Caco-2 (cell line): Measurements from ENCODE around the gene MYG1. TPM values are rescaled to one million over a fixed set of nuclear protein-coding genes. Genes with fewer than 3 reads are reported as not detected.

ENCODE experiments used
- BruUV-seq: library from RNA; stranded (reverse); fragments of 400-500 nt; replicated peaks from 2 replicates; lab custom pipeline; 2021; lab: Mats Ljungman, UMichigan
- CTCF ChIA-PET: fragments of 300-600 bp; sonication (Branson Sonifier 250); formaldehyde crosslinking; loops from one replicate; lab custom pipeline; 2022; ENCODE audit warnings: antibody characterized with exemption; lab: Charles Lee
- POLR2A ChIA-PET: fragments of 300-600 bp; sonication (Branson Sonifier 250); formaldehyde crosslinking; loops from one replicate; lab custom pipeline; 2022; ENCODE audit warnings: antibody characterized with exemption; lab: Charles Lee
- DNase-seq, 2 experiments: peaks; one replicate each; pipeline versions ENCODE4 v3.0.0 to v3.0.0-alpha.2; 2020 to 2022
- H3K27me3 ChIP-seq: replicated peaks from 2 replicates; pipeline ENCODE4 v1.6.0; 2011; ENCODE audit warnings: low read length; ENCODE audit not compliant: control insufficient read depth, insufficient read depth
- H3K36me3 ChIP-seq: 2 replicates; pipeline ENCODE4 v1.5.1; 2011; ENCODE audit warnings: low read length; ENCODE audit not compliant: control insufficient read depth, insufficient read depth
- H3K4me1 ChIP-seq: fragments of 250-450 bp; sonication (Bioruptor Pico); 2 replicates; pipeline ENCODE4 v1.5.1; 2020; ENCODE audit warnings: mild to moderate bottlenecking
- H3K4me3 ChIP-seq: 2 replicates; pipeline ENCODE4 v1.5.1; 2011; ENCODE audit warnings: low read depth, mild to moderate bottlenecking, control low read depth, low read length
- H3K9me3 ChIP-seq: fragments of 250-450 bp; sonication (Bioruptor Pico); 2 replicates; pipeline ENCODE4 v1.5.1; 2020; ENCODE audit warnings: mild to moderate bottlenecking, moderate library complexity
- H3K27ac Mint-ChIP-seq: one replicate; pipeline ENCODE4 v1.8.0; 2022; ENCODE audit warnings: mixed read lengths; ENCODE audit not compliant: unreplicated experiment
- H3K27me3 Mint-ChIP-seq: one replicate; pipeline ENCODE4 v1.8.0; 2022; ENCODE audit warnings: mixed read lengths; ENCODE audit not compliant: insufficient read depth, unreplicated experiment
- H3K36me3 Mint-ChIP-seq: one replicate; pipeline ENCODE4 v1.8.0; 2022; ENCODE audit warnings: mild to moderate bottlenecking, mixed read lengths; ENCODE audit not compliant: insufficient read depth, unreplicated experiment
- H3K4me1 Mint-ChIP-seq: one replicate; pipeline ENCODE4 v1.8.0; 2022; ENCODE audit warnings: low read depth, mixed read lengths; ENCODE audit not compliant: unreplicated experiment
- H3K4me3 Mint-ChIP-seq: one replicate; pipeline ENCODE4 v1.8.0; 2022; ENCODE audit warnings: mild to moderate bottlenecking, moderate library complexity, mixed read lengths; ENCODE audit not compliant: unreplicated experiment
- H3K9me3 Mint-ChIP-seq: one replicate; pipeline ENCODE4 v1.8.0; 2022; ENCODE audit warnings: mixed read lengths; ENCODE audit not compliant: unreplicated experiment
- CTCF ChIP-seq, 2 experiments: fragments of 200-600 bp in 1 of 2; IDR thresholded peaks; 1 replicate in 1 of 2; 2 replicates in 1 of 2; pipeline versions ENCODE4 v1.5.1 to v1.8.0; 2011 to 2022; ENCODE audit warnings: antibody characterized with exemption in 1 of 2, control low read depth in 1 of 2, inconsistent platforms in 1 of 2, low read depth in 1 of 2, low read length in 1 of 2, mild to moderate bottlenecking in 1 of 2, moderate library complexity in 1 of 2; ENCODE audit not compliant: insufficient read depth in 1 of 2, severe bottlenecking in 1 of 2, unreplicated experiment in 1 of 2
- intact Hi-C: fragments of 100-400 bp; cut with micrococcal nuclease; formaldehyde crosslinking; loops from one replicate; pipeline ENCODE4 v1.10.0; 2022; ENCODE audit not compliant: unreplicated experiment
- total RNA-seq: library from RNA; stranded (reverse); gene quantifications from 2 replicates; pipeline ENCODE4 v1.2.3, GENCODE V29; 2022

The MYG1 gene
- total RNA-seq, 1 experiment from 2014 or later, result 59.8 TPM

- peak; percentile 77 to 86 for TF ChIP-seq CTCF (IDR thresholded peaks at IDR 0.05; ENCODE audit: insufficient read depth in 1 of 2, low read depth in 1 of 2, low read length in 1 of 2, severe bottlenecking in 1 of 2, unreplicated experiment in 1 of 2)
- DNase-seq, result peak; percentile 89 to 93
- Mint-ChIP-seq H3K9me3 (no peaks in the 10 kb centered on the region), H3K4me3 (peak overlapping the region; percentile 68), H3K27me3 (no peaks in the 10 kb centered on the region), H3K4me1 (peaks cover 26% of the 10 kb centered on the region), H3K27ac (peak overlapping the region; percentile 80), H3K36me3 (peaks cover 9% of the 10 kb centered on the region)
- BruUV-seq, result TSS peak; percentile 50
- H3K36me3 ChIP-seq, result no peaks in the 10 kb centered on the region; the same call in 1 of the 2 replicates
- ChIA-PET CTCF (interaction anchor here (0.5 to 3.2 kb wide), 9 partner anchors 18 to 183 kb away, joined by 3 to 45 read pairs (median 4); partner anchors contain the start of genes PFDN5 and SP1), POLR2A (interaction anchor here (0.5 to 1.2 kb wide), 8 partner anchors 55 to 410 kb away, joined by 3 to 5 read pairs (median 3); partner anchors contain the start of genes SP1 and TARBP2)
- H3K27me3 ChIP-seq, result no peaks in the 10 kb centered on the region
- intact Hi-C loops, result loop anchor here (1.0 to 2.0 kb wide), 6 partner anchors 20 to 184 kb away; partner anchors contain the start of gene TARBP2
- no peaks in the 10 kb centered on the region for H3K9me3 ChIP-seq
- H3K4me1 ChIP-seq, result peaks cover 20% of the 10 kb centered on the region
- H3K4me3 ChIP-seq, result peak overlapping the region; percentile 61
Measured at GRCh38 chr12:53324779-53325510, 25.4 kb downstream of the MYG1 start.

GRCh38 chr12:53325511-53326061 is 26.1 kb downstream of the MYG1 start:
- Mint-ChIP-seq H3K9me3 (no peaks in the 10 kb centered on the region), H3K27me3 (no peaks in the 10 kb centered on the region), H3K36me3 (peaks cover 9% of the 10 kb centered on the region), H3K4me1 (peaks cover 26% of the 10 kb centered on the region), H3K27ac (no peak overlapping the region), H3K4me3 (peak overlapping the region; percentile 68)
- no TSS peak for BruUV-seq
- ChIA-PET POLR2A (interaction anchor here (0.5 to 1.2 kb wide), 4 partner anchors 54 to 140 kb away, joined by 3 read pairs; partner anchors contain the start of gene SP1), CTCF (interaction anchor here (0.5 to 3.2 kb wide), 9 partner anchors 18 to 183 kb away, joined by 3 to 45 read pairs (median 4); partner anchors contain the start of genes PFDN5 and SP1)
- Histone ChIP-seq H3K36me3 (no peaks in the 10 kb centered on the region; the same call in 1 of the 2 replicates), H3K27me3 (no peaks in the 10 kb centered on the region), H3K4me1 (peaks cover 20% of the 10 kb centered on the region), H3K9me3 (no peaks in the 10 kb centered on the region), H3K4me3 (peak overlapping the region; percentile 61)
- peak in 1 of 2 experiments; percentile 46 for DNase-seq
- TF ChIP-seq CTCF (IDR thresholded peaks at IDR 0.05; ENCODE audit: insufficient read depth in 1 of 2, low read depth in 1 of 2, low read length in 1 of 2, severe bottlenecking in 1 of 2, unreplicated experiment in 1 of 2), result no peak
- intact Hi-C loops, result loop anchor here (2.0 kb wide), 4 partner anchors 27 to 183 kb away; partner anchors contain the start of gene TARBP2
